Calu3 (cell line): ENCODE results near the gene SYDE2. TPM values are rescaled to one million over a fixed set of nuclear protein-coding genes. Genes with fewer than 3 reads are reported as not detected.

Source experiments
- BruUV-seq: library from RNA; stranded (reverse); fragments of 400-500 nt; replicated peaks from 2 replicates; lab custom pipeline; 2021; lab: Mats Ljungman, UMichigan
- CTCF ChIA-PET: fragments of 300-600 bp; sonication (Branson Sonifier 250); formaldehyde crosslinking; loops from one replicate; lab custom pipeline; 2022; ENCODE audit warnings: antibody characterized with exemption; lab: Charles Lee
- DNase-seq: peaks from one replicate; pipeline ENCODE4 v3.0.0; 2022
- H3K27ac Mint-ChIP-seq: one replicate; pipeline ENCODE4 v1.8.0; 2022; ENCODE audit warnings: mixed read lengths; ENCODE audit not compliant: unreplicated experiment
- H3K27me3 Mint-ChIP-seq: one replicate; pipeline ENCODE4 v1.8.0; 2022; ENCODE audit warnings: mixed read lengths; ENCODE audit not compliant: unreplicated experiment
- H3K36me3 Mint-ChIP-seq: one replicate; pipeline ENCODE4 v1.8.0; 2022; ENCODE audit warnings: mild to moderate bottlenecking, moderate library complexity, mixed read lengths; ENCODE audit not compliant: insufficient read depth, unreplicated experiment
- H3K4me1 Mint-ChIP-seq: one replicate; pipeline ENCODE4 v1.8.0; 2022; ENCODE audit warnings: mild to moderate bottlenecking, low read depth, mixed read lengths; ENCODE audit not compliant: unreplicated experiment
- H3K4me3 Mint-ChIP-seq: one replicate; pipeline ENCODE4 v1.8.0; 2022; ENCODE audit warnings: mild to moderate bottlenecking, low read depth, moderate library complexity, mixed read lengths; ENCODE audit not compliant: unreplicated experiment
- H3K9me3 Mint-ChIP-seq: one replicate; pipeline ENCODE4 v1.8.0; 2022; ENCODE audit warnings: low read depth, mixed read lengths; ENCODE audit not compliant: unreplicated experiment
- intact Hi-C: fragments of 100-400 bp; cut with micrococcal nuclease; formaldehyde crosslinking; loops from one replicate; pipeline ENCODE4 v1.10.0; 2022; ENCODE audit not compliant: unreplicated experiment
- total RNA-seq: library from RNA; stranded (reverse); gene quantifications from 2 replicates; pipeline ENCODE4 v1.2.3, GENCODE V29; 2022
- TF ChIP-seq, protein P1 (sequence below): fragments of 200-600 bp; IDR thresholded peaks from one replicate; pipeline ENCODE4 v1.8.0; 2022; ENCODE audit warnings: antibody characterized with exemption; ENCODE audit not compliant: unreplicated experiment

The SYDE2 gene
- total RNA-seq, 1 experiment from 2014 or later = 10.4 TPM

DNA sequence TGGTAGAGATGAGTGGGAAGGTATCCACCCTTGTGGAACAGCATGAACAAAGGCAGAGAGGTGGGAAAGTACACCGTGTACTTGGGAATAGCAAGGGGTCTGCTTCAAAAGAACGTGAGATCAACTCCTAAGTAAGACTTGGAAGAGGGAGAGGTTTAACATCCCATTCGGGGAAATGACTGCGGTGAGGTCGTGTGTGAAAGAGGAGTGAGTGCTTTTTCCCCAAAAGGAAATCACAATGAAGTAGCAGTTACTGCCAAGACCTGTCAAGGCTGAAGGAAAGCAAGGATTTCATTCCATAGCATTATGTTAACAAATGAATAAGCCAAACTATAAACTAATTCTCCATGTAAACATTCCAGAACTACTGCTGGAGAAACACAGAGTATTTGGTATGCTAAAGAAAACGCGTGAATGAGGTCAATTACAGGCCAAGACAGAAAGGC is 20.0 kb upstream of the SYDE2 start:
- Mint-ChIP-seq H3K9me3 (no peaks in the 10 kb centered on the region), H3K36me3 (peaks cover 6% of the 10 kb centered on the region), H3K27ac (no peak overlapping the region), H3K27me3 (no peaks in the 10 kb centered on the region), H3K4me3 (no peak overlapping the region), H3K4me1 (peaks cover 39% of the 10 kb centered on the region)
- no TSS peak for BruUV-seq
- DNase-seq = no peak
- intact Hi-C loops = no loop called here
- TF ChIP-seq, protein P1, sequence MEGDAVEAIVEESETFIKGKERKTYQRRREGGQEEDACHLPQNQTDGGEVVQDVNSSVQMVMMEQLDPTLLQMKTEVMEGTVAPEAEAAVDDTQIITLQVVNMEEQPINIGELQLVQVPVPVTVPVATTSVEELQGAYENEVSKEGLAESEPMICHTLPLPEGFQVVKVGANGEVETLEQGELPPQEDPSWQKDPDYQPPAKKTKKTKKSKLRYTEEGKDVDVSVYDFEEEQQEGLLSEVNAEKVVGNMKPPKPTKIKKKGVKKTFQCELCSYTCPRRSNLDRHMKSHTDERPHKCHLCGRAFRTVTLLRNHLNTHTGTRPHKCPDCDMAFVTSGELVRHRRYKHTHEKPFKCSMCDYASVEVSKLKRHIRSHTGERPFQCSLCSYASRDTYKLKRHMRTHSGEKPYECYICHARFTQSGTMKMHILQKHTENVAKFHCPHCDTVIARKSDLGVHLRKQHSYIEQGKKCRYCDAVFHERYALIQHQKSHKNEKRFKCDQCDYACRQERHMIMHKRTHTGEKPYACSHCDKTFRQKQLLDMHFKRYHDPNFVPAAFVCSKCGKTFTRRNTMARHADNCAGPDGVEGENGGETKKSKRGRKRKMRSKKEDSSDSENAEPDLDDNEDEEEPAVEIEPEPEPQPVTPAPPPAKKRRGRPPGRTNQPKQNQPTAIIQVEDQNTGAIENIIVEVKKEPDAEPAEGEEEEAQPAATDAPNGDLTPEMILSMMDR = no peak
- CTCF ChIA-PET = no interaction called here

DNA sequence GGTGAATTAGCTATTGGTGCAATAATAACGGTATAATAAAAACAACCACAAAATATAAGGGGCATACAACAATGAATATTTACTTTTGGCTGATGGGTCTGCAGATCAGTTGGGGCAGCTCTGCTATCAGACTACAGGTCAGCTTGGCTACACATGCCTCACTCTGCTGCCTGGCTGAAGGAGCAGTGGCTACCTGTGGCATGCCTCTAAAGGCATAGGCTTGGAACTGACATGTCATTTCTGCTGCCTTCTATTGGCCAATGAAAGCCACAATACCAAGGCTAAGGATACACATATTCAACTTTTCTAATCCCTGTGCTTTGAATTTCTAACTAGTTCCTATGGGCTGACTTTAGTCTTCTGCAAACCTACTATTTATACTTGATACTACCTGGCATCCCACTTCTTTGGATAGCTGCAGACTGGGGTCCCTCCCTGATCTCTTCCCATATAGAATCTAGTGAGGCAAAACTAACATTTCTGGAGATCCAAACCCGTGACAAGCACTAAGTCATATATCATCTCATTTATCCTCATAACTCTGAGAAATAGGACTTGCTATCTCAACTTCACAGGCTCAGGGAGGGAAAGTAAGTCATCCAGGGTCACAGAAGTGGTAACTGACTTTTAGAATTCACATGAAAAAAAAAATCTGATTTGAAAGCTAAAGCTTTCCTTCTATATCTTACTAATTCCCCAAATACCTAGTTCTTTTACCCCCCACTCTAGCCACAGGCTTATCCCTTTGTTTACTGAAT is 19.2 kb upstream of the SYDE2 start:
- Mint-ChIP-seq H3K4me3 (no peak overlapping the region), H3K9me3 (no peaks in the 10 kb centered on the region), H3K27ac (no peak overlapping the region), H3K27me3 (no peaks in the 10 kb centered on the region), H3K4me1 (peaks cover 32% of the 10 kb centered on the region), H3K36me3 (peaks cover 3% of the 10 kb centered on the region)
- BruUV-seq = no TSS peak
- intact Hi-C loops = no loop called here
- TF ChIP-seq, protein P1 = no peak
- CTCF ChIA-PET = no interaction called here
- no peak for DNase-seq

DNA sequence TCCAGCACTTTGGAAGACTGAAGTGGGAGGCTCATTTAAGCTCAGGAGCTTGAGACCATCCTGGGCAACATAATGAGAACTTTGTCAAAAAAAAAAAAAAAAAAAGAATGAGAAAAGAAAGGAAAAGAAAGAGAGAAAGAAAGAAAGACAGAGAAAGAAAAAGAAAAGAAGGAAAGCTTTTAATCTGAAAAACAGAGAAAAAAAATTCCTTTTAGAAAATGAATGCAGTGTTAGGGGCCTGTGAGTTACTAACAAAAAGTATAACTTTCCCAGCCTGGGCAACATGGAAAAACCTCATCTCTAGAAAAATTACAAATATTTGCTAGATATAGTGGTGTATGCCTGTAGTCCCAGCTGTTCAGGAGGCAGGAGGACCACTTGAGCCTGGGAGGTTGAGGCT is 15.9 kb upstream of the SYDE2 start:
- TF ChIP-seq, protein P1 = no peak
- Mint-ChIP-seq H3K9me3 (no peaks in the 10 kb centered on the region), H3K27ac (no peak overlapping the region), H3K4me1 (peaks cover 8% of the 10 kb centered on the region), H3K4me3 (no peak overlapping the region), H3K36me3 (no peaks in the 10 kb centered on the region), H3K27me3 (no peaks in the 10 kb centered on the region)
- BruUV-seq = no TSS peak
- intact Hi-C loops = no loop called here
- CTCF ChIA-PET = no interaction called here
- DNase-seq = no peak

DNA sequence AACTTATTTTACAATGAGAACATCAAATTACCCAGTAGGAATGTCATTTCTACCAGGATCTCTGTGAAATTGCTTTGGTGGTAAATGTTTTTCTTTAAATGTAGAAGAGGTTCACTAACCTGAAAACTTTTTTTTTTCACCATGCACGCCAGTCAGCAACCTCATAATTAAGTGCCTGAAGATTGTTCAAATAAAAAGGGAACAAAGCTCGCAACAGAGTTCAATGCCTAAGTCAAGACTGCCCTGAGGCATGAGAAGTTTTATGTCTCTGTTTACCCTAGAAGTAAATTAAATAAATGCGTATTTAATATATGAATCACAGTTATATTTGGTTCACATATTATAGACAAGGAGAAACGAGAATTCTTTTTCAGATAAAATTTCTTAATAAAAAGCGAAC is 13.8 kb upstream of the SYDE2 start:
- no peak for DNase-seq
- Mint-ChIP-seq H3K27ac (no peak overlapping the region), H3K4me1 (no peaks in the 10 kb centered on the region), H3K27me3 (no peaks in the 10 kb centered on the region), H3K9me3 (no peaks in the 10 kb centered on the region), H3K36me3 (no peaks in the 10 kb centered on the region), H3K4me3 (no peak overlapping the region)
- CTCF ChIA-PET = interaction anchor here (0.9 to 1.3 kb wide), 2 partner anchors 10 to 13 kb away, joined by 3 to 4 read pairs; no protein-coding TSS in a partner anchor
- BruUV-seq = no TSS peak
- intact Hi-C loops = no loop called here
- TF ChIP-seq, protein P1 = no peak
